BLaER1 treated with 17β-estradiol and CSF1 and Interleukin-3, amounts not matched to agents 10 nM and 100 nM (cell line): ENCODE measurements around the gene LCLAT1.
A peak's percentile ranks its signal among the peaks of the same experiment; 100 is the strongest.
"Not testable (repeated sequence)": the region's sequence is repeated elsewhere in the genome, so short reads cannot be mapped to it uniquely, and the experiment has no call there.

Experiments
- H3K27ac ChIP-seq, 11 experiments: shearing (Covaris generic); formaldehyde crosslinking; 2 replicates each; pipeline ENCODE4 v1.8.1; 2022
- H3K27me3 ChIP-seq, 11 experiments: shearing (Covaris generic); formaldehyde crosslinking; 2 replicates each; pipeline ENCODE4 v1.8.1; 2022
- H3K36me3 ChIP-seq, 11 experiments: shearing (Covaris generic); formaldehyde crosslinking; 2 replicates each; pipeline ENCODE4 v1.8.1; 2022
- H3K4me1 ChIP-seq, 10 experiments: shearing (Covaris generic); formaldehyde crosslinking; 2 replicates each; pipeline ENCODE4 v1.8.1; 2022
- H3K4me2 ChIP-seq, 11 experiments: shearing (Covaris generic); formaldehyde crosslinking; 2 replicates each; pipeline ENCODE4 v1.8.1; 2022
- H3K4me3 ChIP-seq, 10 experiments: shearing (Covaris generic); formaldehyde crosslinking; 2 replicates each; pipeline ENCODE4 v1.8.1; 2022
- H3K9ac ChIP-seq, 11 experiments: shearing (Covaris generic); formaldehyde crosslinking; 2 replicates each; pipeline ENCODE4 v1.8.1; 2022
- H3K9me3 ChIP-seq, 11 experiments: shearing (Covaris generic); formaldehyde crosslinking; replicated peaks in 1 of 11; 2 replicates each; pipeline ENCODE4 v1.8.1; 2022
- H4K20me1 ChIP-seq, 11 experiments: shearing (Covaris generic); formaldehyde crosslinking; 2 replicates each; pipeline ENCODE4 v1.8.1; 2022
- Cebpa-rat ChIP-seq, 11 experiments: shearing (Covaris generic); IDR thresholded peaks; 2 replicates each; pipeline ENCODE4 v1.8.1; 2022

The LCLAT1 gene

GRCh38 chr2:30456579-30456978, 9.5 kb downstream of the LCLAT1 start:
- H3K4me3 ChIP-seq, result no peak overlapping the region
- H3K9me3 ChIP-seq, result peaks cover 0 to 9% (median 5%) of the 10 kb centered on the region in 11 experiments; a peak in 8 of 22 replicates
- H3K4me1 ChIP-seq, result peaks cover 0 to 4% (median 0%) of the 10 kb centered on the region in 10 experiments; a peak in 2 of 20 replicates
- H3K27ac ChIP-seq, result no peak overlapping the region
- H4K20me1 ChIP-seq, result peaks cover 0 to 48% (median 9%) of the 10 kb centered on the region in 11 experiments; a peak in 10 of 22 replicates
- no peak overlapping the region for H3K9ac ChIP-seq
- TF ChIP-seq Cebpa-rat (IDR thresholded peaks at IDR 0.05), result no peak
- H3K27me3 ChIP-seq, result no peaks in the 10 kb centered on the region
- H3K36me3 ChIP-seq, result peaks cover 2 to 27% (median 14%) of the 10 kb centered on the region in 11 experiments; a peak in 17 of 22 replicates
- no peak overlapping the region for H3K4me2 ChIP-seq

GRCh38 chr2:30457296-30457695, 10.2 kb downstream of the LCLAT1 start:
- Histone ChIP-seq H3K27me3 (no peaks in the 10 kb centered on the region), H3K9ac (no peak overlapping the region), H3K4me1 (peaks cover 0 to 4% (median 0%) of the 10 kb centered on the region in 10 experiments; a peak in 3 of 20 replicates), H3K36me3 (peaks cover 2 to 31% (median 14%) of the 10 kb centered on the region in 11 experiments; a peak in 17 of 22 replicates), H3K4me2 (no peak overlapping the region), H3K27ac (no peak overlapping the region), H4K20me1 (peaks cover 0 to 48% (median 9%) of the 10 kb centered on the region in 11 experiments; a peak in 9 of 22 replicates), H3K9me3 (peaks cover 0 to 9% (median 5%) of the 10 kb centered on the region in 11 experiments; a peak in 8 of 22 replicates), H3K4me3 (no peak overlapping the region)
- TF ChIP-seq Cebpa-rat (IDR thresholded peaks at IDR 0.05), result no peak

DNA sequence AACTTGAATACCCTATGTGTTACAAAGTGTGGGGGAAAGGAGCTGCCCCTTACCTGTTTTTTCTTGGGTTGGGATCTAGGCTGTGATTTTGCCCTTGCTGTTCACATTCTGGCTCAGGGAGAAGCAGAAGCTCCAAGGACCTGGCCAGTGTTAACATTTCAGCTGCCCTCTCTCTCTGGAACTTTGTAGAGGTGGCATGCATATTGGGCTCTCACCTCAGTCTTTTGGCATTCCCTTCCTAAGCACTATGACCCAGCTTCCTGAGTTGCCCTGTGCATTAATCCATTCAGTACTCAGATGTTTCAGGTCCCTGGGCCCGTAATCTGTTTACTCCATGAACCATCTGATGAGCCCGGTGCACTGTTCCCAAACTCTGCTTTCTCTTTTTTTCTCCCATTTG, 12.1 kb downstream of the LCLAT1 start:
- no peak for TF ChIP-seq Cebpa-rat (IDR thresholded peaks at IDR 0.05)
- H3K4me3 ChIP-seq, result no peak overlapping the region
- H3K27ac ChIP-seq, result no peak overlapping the region
- no peak overlapping the region for H3K4me2 ChIP-seq
- peaks cover 0 to 6% (median 0%) of the 10 kb centered on the region in 10 experiments; a peak in 3 of 20 replicates for H3K4me1 ChIP-seq
- H3K9me3 ChIP-seq, result peaks cover 0 to 9% (median 5%) of the 10 kb centered on the region in 11 experiments; a peak in 8 of 22 replicates
- peaks cover 0 to 36% (median 9%) of the 10 kb centered on the region in 11 experiments; a peak in 8 of 22 replicates for H4K20me1 ChIP-seq
- H3K27me3 ChIP-seq, result no peaks in the 10 kb centered on the region
- no peak overlapping the region for H3K9ac ChIP-seq
- H3K36me3 ChIP-seq, result peaks cover 2 to 31% (median 11%) of the 10 kb centered on the region in 11 experiments; a peak in 17 of 22 replicates

DNA sequence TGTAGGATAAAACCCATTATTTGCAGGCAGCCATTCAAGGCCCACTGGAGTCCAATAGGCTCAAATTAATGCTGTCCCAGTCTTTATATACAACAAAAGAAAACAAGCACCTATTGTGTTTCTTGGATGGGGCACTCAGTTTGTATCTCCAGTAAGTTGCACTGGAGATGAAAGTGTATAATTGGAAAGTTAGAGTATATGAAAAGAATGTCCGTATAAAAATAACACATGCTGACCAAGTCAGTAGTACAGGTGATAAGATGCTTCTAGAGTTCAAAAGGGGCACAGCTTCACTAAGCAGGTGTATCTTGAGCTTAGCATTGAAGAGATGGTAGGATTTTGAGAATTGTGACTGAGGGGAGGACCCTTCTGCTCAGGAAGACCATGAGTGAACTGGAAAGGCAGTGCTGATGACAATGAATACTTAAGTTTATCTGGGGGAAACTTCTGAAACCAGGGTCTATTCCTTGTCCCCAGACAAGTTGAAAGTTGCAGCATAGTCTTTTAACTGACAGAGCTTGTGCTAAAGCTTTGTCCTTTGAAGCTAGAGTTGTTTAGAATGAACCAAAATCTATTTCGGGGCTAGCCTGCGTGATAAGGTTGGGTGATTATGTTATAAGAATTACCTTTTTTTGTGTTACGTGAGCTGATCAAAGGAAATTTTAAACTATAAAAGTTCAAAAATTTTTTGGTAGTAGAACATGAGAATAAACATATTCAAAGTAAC, 15.2 kb downstream of the LCLAT1 start:
- no peak overlapping the region for H3K4me3 ChIP-seq
- H4K20me1 ChIP-seq, result peaks cover 0 to 23% (median 0%) of the 10 kb centered on the region in 11 experiments; a peak in 4 of 22 replicates
- 0 out of 22 replicates have a peak overlapping the region, but pooled peaks of 2 of the 11 experiments have one; percentile 1 to 13 for H3K4me2 ChIP-seq
- peaks cover 2 to 31% (median 11%) of the 10 kb centered on the region in 11 experiments; a peak in 17 of 22 replicates for H3K36me3 ChIP-seq
- H3K27me3 ChIP-seq, result no peaks in the 10 kb centered on the region
- no peak overlapping the region for H3K27ac ChIP-seq
- H3K4me1 ChIP-seq, result peaks cover 0 to 6% (median 0%) of the 10 kb centered on the region in 10 experiments; a peak in 3 of 20 replicates
- TF ChIP-seq Cebpa-rat (IDR thresholded peaks at IDR 0.05), result no peak
- peaks cover 0 to 9% (median 5%) of the 10 kb centered on the region in 11 experiments; a peak in 8 of 22 replicates for H3K9me3 ChIP-seq
- no peak overlapping the region for H3K9ac ChIP-seq

DNA sequence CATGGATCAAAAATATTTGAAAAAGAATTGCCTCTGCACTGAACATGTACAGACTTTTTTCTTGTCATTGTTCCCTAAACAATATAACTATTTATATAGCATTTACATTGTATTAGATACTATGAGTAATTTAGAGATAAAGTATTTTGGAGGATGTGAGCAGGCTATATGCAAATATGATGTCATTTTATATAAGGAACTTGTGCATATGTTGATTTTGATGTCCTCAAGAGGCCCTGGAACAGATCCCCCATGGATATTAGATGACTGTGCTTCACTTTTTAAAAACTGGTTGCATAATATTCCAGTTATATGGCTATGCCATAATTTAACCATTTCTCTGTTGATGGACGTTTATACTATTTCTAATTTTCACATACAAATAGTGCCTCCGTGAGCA, 16.5 kb downstream of the LCLAT1 start:
- Histone ChIP-seq H3K9me3 (peaks cover 5 to 18% (median 9%) of the 10 kb centered on the region in 11 experiments), H3K4me2 (no peak overlapping the region), H3K4me3 (no peak overlapping the region), H3K9ac (no peak overlapping the region), H4K20me1 (peaks cover 0 to 19% (median 0%) of the 10 kb centered on the region in 11 experiments; a peak in 3 of 22 replicates), H3K27ac (no peak overlapping the region), H3K36me3 (peaks cover 2 to 31% (median 11%) of the 10 kb centered on the region in 11 experiments; a peak in 18 of 22 replicates), H3K4me1 (peaks cover 0 to 6% (median 0%) of the 10 kb centered on the region in 10 experiments; a peak in 3 of 20 replicates), H3K27me3 (no peaks in the 10 kb centered on the region)
- TF ChIP-seq Cebpa-rat (IDR thresholded peaks at IDR 0.05), result no peak

DNA sequence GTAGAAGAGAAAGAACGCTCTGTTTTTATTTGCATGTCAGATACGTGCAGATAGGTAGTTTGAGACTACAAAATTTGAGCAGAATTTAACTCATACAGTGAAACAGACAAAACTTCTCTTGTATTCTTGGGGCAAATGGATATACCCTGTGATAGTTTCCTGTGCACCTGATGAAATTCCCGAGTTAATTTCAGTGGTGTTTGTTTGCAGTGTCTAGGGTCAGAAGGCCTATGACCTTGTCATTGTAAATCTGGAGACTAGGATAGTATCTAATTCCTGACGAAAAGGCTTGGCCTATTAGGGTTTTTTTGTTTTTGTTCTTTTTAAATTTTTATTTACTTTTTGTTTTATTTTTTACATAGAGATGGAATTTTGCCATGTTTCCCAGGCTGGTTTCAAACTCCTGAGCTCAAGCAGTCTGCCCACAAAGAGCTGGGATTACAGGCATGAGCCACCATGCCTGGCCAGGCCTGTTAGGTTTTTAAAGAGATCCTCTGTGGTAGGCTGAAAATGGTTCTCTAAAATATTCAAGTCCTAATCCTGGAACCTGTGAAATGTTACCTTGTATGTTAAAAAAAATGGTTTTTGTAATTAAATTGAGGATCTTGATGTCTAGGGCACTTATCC, 17.6 kb downstream of the LCLAT1 start:
- Histone ChIP-seq H3K4me3 (no peak overlapping the region), H3K36me3 (peaks cover 2 to 30% (median 16%) of the 10 kb centered on the region in 11 experiments; a peak in 18 of 22 replicates), H3K9me3 (peaks cover 16 to 29% (median 20%) of the 10 kb centered on the region in 11 experiments), H3K27ac (no peak overlapping the region), H3K9ac (no peak overlapping the region), H3K27me3 (no peaks in the 10 kb centered on the region), H3K4me2 (no peak overlapping the region), H3K4me1 (peaks cover 0 to 6% (median 0%) of the 10 kb centered on the region in 10 experiments; a peak in 1 of 20 replicates), H4K20me1 (peaks cover 0 to 10% (median 0%) of the 10 kb centered on the region in 11 experiments; a peak in 1 of 22 replicates)
- no peak for TF ChIP-seq Cebpa-rat (IDR thresholded peaks at IDR 0.05)

DNA sequence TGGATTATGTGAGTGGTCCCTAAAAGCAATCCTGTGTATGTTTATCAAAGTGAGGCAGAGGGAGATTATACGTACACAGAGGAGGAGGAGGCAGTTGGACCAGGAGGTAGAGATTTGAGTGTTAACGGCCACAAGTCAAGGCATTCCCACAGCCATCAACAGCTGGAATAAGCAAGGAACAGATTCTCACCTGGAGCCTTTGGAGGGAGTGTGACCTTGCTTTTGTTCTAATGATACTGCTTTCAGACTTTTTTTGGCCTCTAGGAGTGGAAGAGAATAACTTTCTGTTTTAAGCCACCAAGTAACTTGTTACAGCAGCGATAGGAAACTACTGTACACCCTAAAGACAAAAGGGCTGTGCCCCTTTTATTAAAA, 18.1 kb downstream of the LCLAT1 start:
- no peak overlapping the region for H3K9ac ChIP-seq
- no peak for TF ChIP-seq Cebpa-rat (IDR thresholded peaks at IDR 0.05)
- no peak overlapping the region for H3K4me3 ChIP-seq
- peaks cover 0 to 6% (median 0%) of the 10 kb centered on the region in 10 experiments; a peak in 2 of 20 replicates for H3K4me1 ChIP-seq
- peaks cover 2 to 32% (median 18%) of the 10 kb centered on the region in 11 experiments; a peak in 16 of 22 replicates for H3K36me3 ChIP-seq
- no peak overlapping the region for H3K4me2 ChIP-seq
- peaks cover 21 to 34% (median 25%) of the 10 kb centered on the region in 11 experiments for H3K9me3 ChIP-seq
- no peak overlapping the region for H3K27ac ChIP-seq
- H3K27me3 ChIP-seq, result no peaks in the 10 kb centered on the region
- H4K20me1 ChIP-seq, result peaks cover 0 to 9% (median 0%) of the 10 kb centered on the region in 11 experiments; a peak in 1 of 22 replicates

DNA sequence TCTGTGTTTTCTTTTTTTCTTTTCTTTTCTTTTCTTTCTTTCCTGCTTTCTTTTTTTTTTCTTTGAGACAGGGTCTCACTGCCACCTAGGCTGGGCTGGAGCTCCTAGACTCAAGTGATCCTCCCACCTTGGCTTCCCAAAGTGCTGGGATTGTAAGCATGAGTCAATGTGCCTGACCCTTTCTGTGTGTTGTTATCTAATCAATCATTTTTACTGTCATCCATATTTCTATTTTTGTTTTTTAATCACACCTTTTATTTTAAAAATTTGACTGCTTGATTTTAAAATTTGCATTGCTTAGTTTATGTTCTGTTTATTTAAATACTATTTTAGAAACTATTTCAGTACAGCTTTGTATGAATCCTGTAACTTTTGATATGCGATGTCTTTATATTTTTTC, 19.2 kb downstream of the LCLAT1 start:
- Histone ChIP-seq H3K4me1 (peaks cover 0 to 6% (median 0%) of the 10 kb centered on the region in 10 experiments; a peak in 2 of 20 replicates), H3K27me3 (no peaks in the 10 kb centered on the region), H3K4me3 (no peak overlapping the region), H3K36me3 (peaks cover 2 to 21% (median 11%) of the 10 kb centered on the region in 11 experiments; a peak in 15 of 22 replicates), H3K9me3 (peaks cover 25 to 39% (median 28%) of the 10 kb centered on the region in 11 experiments), H4K20me1 (0 out of 22 replicates have a peak, but pooled peaks cover 0 to 5% (median 0%) of the 10 kb centered on the region in 11 experiments), H3K9ac (no peak overlapping the region), H3K4me2 (no peak overlapping the region), H3K27ac (no peak overlapping the region)
- no peak for TF ChIP-seq Cebpa-rat (IDR thresholded peaks at IDR 0.05)

DNA sequence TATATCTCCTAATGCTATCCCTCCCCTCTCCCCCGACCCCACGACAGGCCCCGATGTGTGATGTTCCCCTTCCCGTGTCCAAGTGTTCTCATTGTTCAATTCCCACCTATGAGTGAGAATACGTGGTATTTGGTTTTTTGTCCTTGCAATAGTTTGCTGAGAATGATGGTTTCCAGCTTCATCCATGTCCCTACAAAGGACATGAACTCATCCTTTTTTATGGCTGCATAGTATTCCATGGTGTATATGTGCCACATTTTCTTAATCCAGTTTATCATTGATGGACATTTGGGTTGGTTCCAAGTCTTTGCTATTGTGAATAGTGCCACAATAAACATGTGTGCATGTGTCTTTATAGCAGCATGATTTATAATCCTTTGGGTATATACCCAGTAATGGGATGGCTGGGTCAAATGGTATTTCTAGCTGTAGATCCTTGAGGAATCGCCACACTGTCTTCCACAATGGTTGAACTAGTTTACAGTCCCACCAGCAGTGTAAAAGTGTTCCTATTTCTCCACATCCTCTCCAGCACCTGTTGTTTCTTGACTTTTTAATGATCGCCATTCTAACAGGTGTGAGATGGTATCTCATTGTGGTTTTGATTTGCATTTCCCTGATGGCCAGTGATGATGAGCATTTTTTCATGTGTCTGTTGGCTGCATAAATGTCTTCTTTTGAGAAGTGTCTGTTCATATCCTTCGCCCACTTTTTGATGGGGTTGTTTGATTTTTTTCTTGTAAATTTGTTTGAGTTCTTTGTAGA, 20.2 kb downstream of the LCLAT1 start:
- H4K20me1 ChIP-seq, H3K27ac ChIP-seq, H3K9ac ChIP-seq, H3K27me3 ChIP-seq, H3K4me3 ChIP-seq, H3K4me2 ChIP-seq: not testable (repeated sequence)
- Histone ChIP-seq H3K36me3 (peaks cover 0 to 18% (median 9%) of the 10 kb centered on the region in 11 experiments; a peak in 5 of 22 replicates), H3K9me3 (peaks cover 25 to 34% (median 28%) of the 10 kb centered on the region in 11 experiments), H3K4me1 (peaks cover 0 to 12% (median 0%) of the 10 kb centered on the region in 10 experiments; a peak in 5 of 20 replicates)
